ENCODE results near the gene C12orf42. TPM values are rescaled to one million over a fixed set of nuclear protein-coding genes. Genes with fewer than 3 reads are reported as not detected.

The C12orf42 gene
- total and polyA plus RNA-seq, 8 donors: 0.11 to 0.20 TPM; not detected in 6

GRCh38 chr12:103269946-103270345 lies 225.8 kb downstream of the C12orf42 start:
- DNase-seq (no peak), ATAC-seq (no peak)
- Histone ChIP-seq H3K27ac (no peak overlapping the region), H3K9me3 (no peaks in the 10 kb centered on the region), H3K27me3 (no peaks in the 10 kb centered on the region), H3K4me3 (no peak overlapping the region), H3K36me3 (no peaks in the 10 kb centered on the region), H3K4me1 (no peaks in the 10 kb centered on the region)
- intact Hi-C loops (cut with DNase I): no loop called here
- TF ChIP-seq, protein P1, sequence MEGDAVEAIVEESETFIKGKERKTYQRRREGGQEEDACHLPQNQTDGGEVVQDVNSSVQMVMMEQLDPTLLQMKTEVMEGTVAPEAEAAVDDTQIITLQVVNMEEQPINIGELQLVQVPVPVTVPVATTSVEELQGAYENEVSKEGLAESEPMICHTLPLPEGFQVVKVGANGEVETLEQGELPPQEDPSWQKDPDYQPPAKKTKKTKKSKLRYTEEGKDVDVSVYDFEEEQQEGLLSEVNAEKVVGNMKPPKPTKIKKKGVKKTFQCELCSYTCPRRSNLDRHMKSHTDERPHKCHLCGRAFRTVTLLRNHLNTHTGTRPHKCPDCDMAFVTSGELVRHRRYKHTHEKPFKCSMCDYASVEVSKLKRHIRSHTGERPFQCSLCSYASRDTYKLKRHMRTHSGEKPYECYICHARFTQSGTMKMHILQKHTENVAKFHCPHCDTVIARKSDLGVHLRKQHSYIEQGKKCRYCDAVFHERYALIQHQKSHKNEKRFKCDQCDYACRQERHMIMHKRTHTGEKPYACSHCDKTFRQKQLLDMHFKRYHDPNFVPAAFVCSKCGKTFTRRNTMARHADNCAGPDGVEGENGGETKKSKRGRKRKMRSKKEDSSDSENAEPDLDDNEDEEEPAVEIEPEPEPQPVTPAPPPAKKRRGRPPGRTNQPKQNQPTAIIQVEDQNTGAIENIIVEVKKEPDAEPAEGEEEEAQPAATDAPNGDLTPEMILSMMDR (IDR thresholded peaks at IDR 0.05): no peak

GRCh38 chr12:103268831-103269514 lies 226.8 kb downstream of the C12orf42 start:
- ATAC-seq: no peak
- Histone ChIP-seq H3K27ac (no peak overlapping the region), H3K27me3 (no peaks in the 10 kb centered on the region), H3K4me1 (no peaks in the 10 kb centered on the region), H3K9me3 (no peaks in the 10 kb centered on the region), H3K36me3 (no peaks in the 10 kb centered on the region), H3K4me3 (no peak overlapping the region)
- intact Hi-C loops (cut with DNase I): no loop called here
- no peak for DNase-seq
- TF ChIP-seq, protein P1 (IDR thresholded peaks at IDR 0.05): no peak

- Histone ChIP-seq H3K36me3 (no peaks in the 10 kb centered on the region), H3K27me3 (no peaks in the 10 kb centered on the region), H3K9me3 (peaks cover 0 to 2% of the 10 kb centered on the region in 2 donors), H3K27ac (no peak overlapping the region), H3K4me3 (no peak overlapping the region), H3K4me1 (no peaks in the 10 kb centered on the region)
- ATAC-seq: no peak
- TF ChIP-seq, protein P1 (IDR thresholded peaks at IDR 0.05): no peak
- intact Hi-C loops (cut with DNase I): no loop called here
- DNase-seq: no peak
These were observed 238.0 kb downstream of the C12orf42 start for GRCh38 chr12:103257763-103258162.

Other genes with a start within 250 kb of the C12orf42 start
- 1 to 10 TPM; 1.3 to 2.7 TPM for gene STAB2, start 91.3 kb upstream of the C12orf42 start, total RNA-seq
- gene STAB2, start 91.3 kb upstream of the C12orf42 start, polyA plus RNA-seq (ENCODE audit: insufficient read length in 6 of 6): 10 to 100 TPM; 23.7 to 41.9 (median 31.7) TPM

Measured in left lung (tissue), 10 donors.